ACC112 (cell line): ENCODE data around the gene RAD51B.

Source experiments
- H2AFZ ChIP-seq: fragments of 200-600 bp; sonication (generic); one replicate; pipeline ENCODE4 v1.6.0; 2017; ENCODE audit warnings: antibody characterized with exemption, low read length; ENCODE audit not compliant: unreplicated experiment
- H3K27ac ChIP-seq: fragments of 200-600 bp; sonication (generic); 2 replicates; pipeline ENCODE4 v1.5.1; 2014; ENCODE audit warnings: low read depth, mild to moderate bottlenecking, antibody characterized with exemption, low read length, moderate library complexity
- H3K27me3 ChIP-seq: fragments of 200-600 bp; sonication (generic); 2 replicates; pipeline ENCODE4 v1.6.1; 2014; ENCODE audit warnings: mild to moderate bottlenecking, antibody characterized with exemption, low read length, moderate library complexity, mixed read lengths; ENCODE audit not compliant: insufficient read depth
- H3K36me3 ChIP-seq: fragments of 200-600 bp; sonication (generic); 2 replicates; pipeline ENCODE4 v1.6.1; 2016; ENCODE audit warnings: mild to moderate bottlenecking, antibody characterized with exemption, low read length, moderate library complexity, mixed read lengths; ENCODE audit not compliant: insufficient read depth
- H3K4me1 ChIP-seq: fragments of 200-600 bp; sonication (generic); one replicate; pipeline ENCODE4 v1.6.1; 2016; ENCODE audit warnings: low read length, mixed read lengths; ENCODE audit not compliant: insufficient read depth, unreplicated experiment, control insufficient read depth
- H3K4me3 ChIP-seq: fragments of 200-600 bp; sonication (generic); 2 replicates; pipeline ENCODE4 v1.5.1; 2014; ENCODE audit warnings: mild to moderate bottlenecking, low read depth, low read length
- H3K79me2 ChIP-seq: fragments of 200-600 bp; sonication (generic); one replicate; pipeline ENCODE4 v1.6.0; 2016; ENCODE audit warnings: low read length; ENCODE audit not compliant: control insufficient read depth, unreplicated experiment, insufficient read depth

Gene RAD51B

DNA sequence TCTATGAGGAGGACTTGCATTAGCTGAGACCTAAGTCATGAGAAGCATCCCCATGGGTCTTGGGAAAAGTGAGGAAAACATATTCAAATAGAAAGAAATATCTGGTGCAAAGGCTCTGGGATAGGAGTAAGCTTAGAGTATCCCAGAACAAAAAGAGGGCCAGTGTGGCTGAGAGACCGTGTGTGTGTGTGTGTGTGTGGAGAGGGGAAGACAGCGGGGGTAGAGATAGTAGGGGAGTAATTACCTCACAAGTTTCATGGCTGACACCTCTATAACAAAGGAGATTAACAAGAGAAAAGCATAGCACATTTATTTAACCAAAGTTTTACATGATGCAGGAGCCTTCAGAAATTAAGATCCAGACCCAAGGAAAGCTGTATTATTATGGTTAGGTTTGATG lies 440.5 kb downstream of the RAD51B start:
- no peaks in the 10 kb centered on the region for H3K36me3 ChIP-seq
- H3K4me3 ChIP-seq = no peak overlapping the region
- peaks cover 12% of the 10 kb centered on the region for H3K4me1 ChIP-seq
- H3K27me3 ChIP-seq = no peaks in the 10 kb centered on the region
- no peak overlapping the region for H2AFZ ChIP-seq
- H3K27ac ChIP-seq = no peak overlapping the region
- H3K79me2 ChIP-seq = no peaks in the 10 kb centered on the region

DNA sequence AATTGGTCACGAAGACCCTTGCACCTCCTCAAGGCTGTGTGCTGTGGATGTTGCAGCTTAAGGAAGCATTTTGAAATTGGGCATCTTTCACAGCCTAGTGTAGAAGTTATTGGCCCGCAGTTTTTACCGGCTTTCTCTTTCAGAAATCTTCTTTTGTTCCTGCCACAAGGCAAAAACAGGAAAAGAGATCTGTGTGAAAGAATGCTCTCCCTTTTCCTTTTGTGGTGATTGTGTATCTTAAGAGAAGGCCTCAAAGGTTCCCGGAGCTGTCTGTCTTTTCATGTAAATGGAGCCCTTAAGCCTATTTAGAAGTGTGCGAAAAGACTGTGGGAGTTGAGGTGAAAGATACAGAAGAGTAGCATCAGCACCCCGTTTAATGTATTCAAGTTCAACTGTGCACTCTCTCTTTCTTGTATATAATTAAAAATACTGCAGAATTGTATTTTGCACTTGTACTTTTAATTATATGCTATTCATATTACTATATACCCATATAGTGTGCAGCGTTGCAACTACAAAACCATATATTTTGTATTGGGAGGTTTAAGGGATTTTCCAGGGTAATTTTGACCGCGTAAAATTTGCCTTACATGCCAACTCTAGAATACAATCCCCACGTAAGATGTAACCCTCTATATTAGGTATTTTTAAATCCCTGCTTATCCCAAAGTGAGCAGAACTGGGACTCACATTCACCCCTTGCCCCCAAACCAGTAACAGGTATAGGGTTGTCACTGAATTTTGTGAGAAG lies 441.7 kb downstream of the RAD51B start:
- Histone ChIP-seq H3K79me2 (no peaks in the 10 kb centered on the region), H3K27me3 (no peaks in the 10 kb centered on the region), H3K27ac (no peak overlapping the region), H3K36me3 (no peaks in the 10 kb centered on the region), H2AFZ (no peak overlapping the region), H3K4me1 (peaks cover 1% of the 10 kb centered on the region), H3K4me3 (no peak overlapping the region)

DNA sequence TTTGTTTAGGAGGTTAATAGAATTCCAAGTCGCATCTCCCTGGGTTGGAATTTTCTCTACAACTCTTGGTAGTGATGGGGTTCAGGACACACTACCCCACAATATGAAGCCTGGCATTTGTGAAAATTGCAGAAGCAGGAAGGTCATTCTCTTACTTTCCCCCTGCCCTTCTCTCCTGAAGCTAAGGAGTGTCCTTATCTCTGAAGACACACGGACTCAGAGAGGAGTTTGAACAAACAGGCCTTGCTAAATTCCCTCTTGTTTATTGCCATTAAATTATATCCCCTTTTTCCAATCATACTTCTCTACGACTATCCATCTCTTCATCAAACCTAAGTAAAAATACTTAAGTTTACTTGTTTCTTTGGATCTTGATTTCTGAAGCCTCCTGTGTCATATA lies 443.0 kb downstream of the RAD51B start:
- no peak overlapping the region for H3K27ac ChIP-seq
- no peaks in the 10 kb centered on the region for H3K4me1 ChIP-seq
- no peaks in the 10 kb centered on the region for H3K79me2 ChIP-seq
- no peak overlapping the region for H2AFZ ChIP-seq
- no peaks in the 10 kb centered on the region for H3K36me3 ChIP-seq
- H3K27me3 ChIP-seq = no peaks in the 10 kb centered on the region
- no peak overlapping the region for H3K4me3 ChIP-seq

DNA sequence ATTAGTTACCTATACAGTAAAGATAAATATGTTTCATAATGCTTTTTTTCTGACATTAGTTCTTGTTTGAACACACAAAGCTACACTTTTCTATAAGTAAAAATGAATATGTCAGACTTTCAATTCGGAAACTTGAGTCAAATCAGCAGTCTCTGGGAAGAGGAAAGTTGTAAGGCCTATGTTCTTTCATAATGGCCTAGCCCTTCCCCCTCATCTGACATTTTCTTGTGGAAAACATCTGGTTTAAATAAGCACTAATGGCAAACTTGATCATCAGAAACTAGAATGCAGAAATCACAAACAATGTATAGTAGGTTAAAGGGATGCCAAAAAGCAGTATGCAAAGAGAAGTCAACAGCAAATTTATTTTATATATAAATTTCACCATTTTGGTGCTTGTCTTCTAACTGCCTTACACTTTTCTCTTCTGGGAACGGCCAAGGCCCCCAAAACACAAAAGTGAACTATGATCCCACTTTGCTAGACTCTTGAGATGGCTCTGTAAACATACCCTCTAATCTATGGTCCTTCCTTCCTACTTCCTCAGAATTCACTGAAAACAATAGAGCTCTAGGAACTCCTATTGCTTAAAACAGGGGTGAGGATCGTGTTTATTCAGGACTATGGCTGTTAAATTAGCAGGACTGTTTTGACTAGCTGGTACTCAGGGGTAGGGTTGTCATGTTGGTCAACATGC lies 444.1 kb downstream of the RAD51B start:
- no peaks in the 10 kb centered on the region for H3K79me2 ChIP-seq
- H3K4me1 ChIP-seq = no peaks in the 10 kb centered on the region
- H3K4me3 ChIP-seq = no peak overlapping the region
- H2AFZ ChIP-seq = no peak overlapping the region
- no peaks in the 10 kb centered on the region for H3K36me3 ChIP-seq
- no peak overlapping the region for H3K27ac ChIP-seq
- no peaks in the 10 kb centered on the region for H3K27me3 ChIP-seq

- Histone ChIP-seq H3K79me2 (no peaks in the 10 kb centered on the region), H3K27me3 (no peaks in the 10 kb centered on the region), H3K27ac (no peak overlapping the region), H3K36me3 (no peaks in the 10 kb centered on the region), H3K4me1 (no peaks in the 10 kb centered on the region), H2AFZ (no peak overlapping the region), H3K4me3 (no peak overlapping the region)
Measured at GRCh38 chr14:68264260-68264569, 444.6 kb downstream of the RAD51B start.

DNA sequence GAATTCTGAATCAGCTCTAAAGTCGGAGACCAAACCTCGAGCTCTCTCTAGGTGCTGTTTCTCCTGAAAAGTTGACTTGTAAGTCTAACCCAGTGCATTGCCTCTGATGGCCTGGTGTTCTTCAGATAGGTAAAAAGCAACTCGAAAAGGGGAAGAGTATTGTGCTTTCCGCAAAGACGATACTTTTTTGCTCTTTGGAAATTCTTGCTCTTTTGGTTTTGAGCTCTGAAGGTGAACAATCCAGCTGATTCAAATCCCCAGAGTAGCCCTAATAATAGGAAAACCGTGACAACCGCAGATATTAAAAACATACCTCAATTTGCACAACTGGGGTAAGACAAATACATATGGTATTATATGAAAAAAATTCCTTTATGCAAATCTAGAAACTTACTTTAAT lies 447.4 kb downstream of the RAD51B start:
- no peaks in the 10 kb centered on the region for H3K79me2 ChIP-seq
- no peak overlapping the region for H3K4me3 ChIP-seq
- H3K4me1 ChIP-seq = no peaks in the 10 kb centered on the region
- H2AFZ ChIP-seq = no peak overlapping the region
- no peaks in the 10 kb centered on the region for H3K36me3 ChIP-seq
- H3K27ac ChIP-seq = no peak overlapping the region
- H3K27me3 ChIP-seq = no peaks in the 10 kb centered on the region

GRCh38 chr14:68268197-68268596 lies 448.6 kb downstream of the RAD51B start:
- no peak overlapping the region for H2AFZ ChIP-seq
- H3K4me1 ChIP-seq = no peaks in the 10 kb centered on the region
- H3K79me2 ChIP-seq = no peaks in the 10 kb centered on the region
- no peak overlapping the region for H3K4me3 ChIP-seq
- H3K36me3 ChIP-seq = no peaks in the 10 kb centered on the region
- no peak overlapping the region for H3K27ac ChIP-seq
- H3K27me3 ChIP-seq = no peaks in the 10 kb centered on the region

GRCh38 chr14:68268719-68269118 lies 449.1 kb downstream of the RAD51B start:
- Histone ChIP-seq H3K79me2 (no peaks in the 10 kb centered on the region), H3K27me3 (no peaks in the 10 kb centered on the region), H2AFZ (no peak overlapping the region), H3K4me3 (no peak overlapping the region), H3K36me3 (no peaks in the 10 kb centered on the region), H3K27ac (no peak overlapping the region), H3K4me1 (no peaks in the 10 kb centered on the region)

- Histone ChIP-seq H3K79me2 (no peaks in the 10 kb centered on the region), H3K27ac (no peak overlapping the region), H3K27me3 (no peaks in the 10 kb centered on the region), H3K4me3 (no peak overlapping the region), H3K36me3 (no peaks in the 10 kb centered on the region), H2AFZ (no peak overlapping the region), H3K4me1 (no peaks in the 10 kb centered on the region)
Measured at GRCh38 chr14:68269136-68269927, 449.8 kb downstream of the RAD51B start.

DNA sequence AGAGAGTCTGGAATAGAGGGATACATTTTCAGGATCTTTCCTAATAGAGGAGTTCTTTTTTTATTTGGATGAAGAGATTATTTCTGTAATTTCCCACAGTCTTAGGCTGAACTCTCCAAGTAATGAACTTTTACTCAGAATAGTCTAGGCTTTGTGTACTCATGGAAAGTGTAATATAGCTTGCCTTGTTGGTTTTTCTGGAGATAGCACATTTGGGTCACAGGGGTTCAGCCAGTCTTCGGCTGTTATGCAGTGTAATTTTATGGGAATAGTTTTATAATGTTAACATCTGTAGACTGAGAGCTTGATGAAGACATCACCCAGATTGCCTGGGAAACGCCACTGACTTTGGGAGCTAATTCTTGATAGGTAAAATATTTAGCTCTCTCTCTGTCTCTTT lies 450.8 kb downstream of the RAD51B start:
- H3K4me1 ChIP-seq = no peaks in the 10 kb centered on the region
- H3K79me2 ChIP-seq = no peaks in the 10 kb centered on the region
- H3K36me3 ChIP-seq = no peaks in the 10 kb centered on the region
- H3K27me3 ChIP-seq = no peaks in the 10 kb centered on the region
- H3K27ac ChIP-seq = no peak overlapping the region
- H3K4me3 ChIP-seq = no peak overlapping the region
- no peak overlapping the region for H2AFZ ChIP-seq
